ENCODE results near the gene NALCN. TPM values are rescaled to one million over a fixed set of nuclear protein-coding genes. Genes with fewer than 3 reads are reported as not detected.

Gene NALCN
- total RNA-seq, 2 donors from 2014 or later = 26.9 to 28.6 TPM

DNA sequence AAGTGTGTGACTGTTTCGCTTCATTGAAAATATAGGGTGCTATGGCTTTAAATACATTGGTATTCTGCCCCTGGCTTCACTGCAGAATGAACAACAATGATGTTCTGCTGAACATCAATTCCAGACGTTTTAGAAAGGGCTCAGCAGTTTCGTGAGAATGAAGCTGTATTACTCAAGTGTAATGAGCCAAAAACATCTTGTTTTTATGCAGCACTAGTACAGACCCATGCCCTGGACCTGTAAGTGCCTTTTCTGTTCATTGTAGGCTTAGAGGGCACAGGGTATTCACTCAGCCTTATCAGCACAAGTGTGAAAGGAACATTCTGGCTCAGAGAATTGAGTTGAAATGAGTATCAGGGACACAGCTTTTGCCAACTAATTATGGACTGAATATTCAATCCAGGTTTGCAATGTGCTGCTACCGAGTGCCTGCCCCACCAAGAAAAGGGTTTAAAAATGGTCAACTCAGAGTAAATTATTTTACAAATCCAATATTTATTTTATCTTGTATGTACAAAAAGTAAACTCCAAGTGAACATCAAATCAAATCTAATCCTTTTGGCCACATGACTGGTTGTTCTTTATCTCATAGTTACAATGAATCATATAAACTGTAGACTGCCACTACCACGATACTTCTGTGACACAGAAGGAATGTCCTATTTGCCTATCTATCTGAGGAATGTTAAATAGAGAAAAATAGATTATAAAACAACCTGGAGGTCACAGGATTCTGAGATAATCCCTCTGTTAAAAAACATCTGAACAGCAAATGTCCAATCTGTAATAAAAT is 362.8 kb downstream of the NALCN start:
- Histone ChIP-seq H3K9me3 (no peaks in the 10 kb centered on the region), H3K4me3 (no peak overlapping the region), H3K36me3 (peaks cover 3% of the 10 kb centered on the region), H3K4me1 (ENCODE audit: control insufficient read depth in 1 of 2, low read depth in 2 of 2) (no peaks in the 10 kb centered on the region), H3K27ac (no peak overlapping the region), H3K27me3 (replicated peaks; ENCODE audit: insufficient read depth) (no peaks in the 10 kb centered on the region)
- DNase-seq (ENCODE audit: low spot score) (no peak), ATAC-seq (ENCODE audit: insufficient number of reproducible peaks, low FRiP score, low read depth) (no peak)
- TF ChIP-seq, protein P1, sequence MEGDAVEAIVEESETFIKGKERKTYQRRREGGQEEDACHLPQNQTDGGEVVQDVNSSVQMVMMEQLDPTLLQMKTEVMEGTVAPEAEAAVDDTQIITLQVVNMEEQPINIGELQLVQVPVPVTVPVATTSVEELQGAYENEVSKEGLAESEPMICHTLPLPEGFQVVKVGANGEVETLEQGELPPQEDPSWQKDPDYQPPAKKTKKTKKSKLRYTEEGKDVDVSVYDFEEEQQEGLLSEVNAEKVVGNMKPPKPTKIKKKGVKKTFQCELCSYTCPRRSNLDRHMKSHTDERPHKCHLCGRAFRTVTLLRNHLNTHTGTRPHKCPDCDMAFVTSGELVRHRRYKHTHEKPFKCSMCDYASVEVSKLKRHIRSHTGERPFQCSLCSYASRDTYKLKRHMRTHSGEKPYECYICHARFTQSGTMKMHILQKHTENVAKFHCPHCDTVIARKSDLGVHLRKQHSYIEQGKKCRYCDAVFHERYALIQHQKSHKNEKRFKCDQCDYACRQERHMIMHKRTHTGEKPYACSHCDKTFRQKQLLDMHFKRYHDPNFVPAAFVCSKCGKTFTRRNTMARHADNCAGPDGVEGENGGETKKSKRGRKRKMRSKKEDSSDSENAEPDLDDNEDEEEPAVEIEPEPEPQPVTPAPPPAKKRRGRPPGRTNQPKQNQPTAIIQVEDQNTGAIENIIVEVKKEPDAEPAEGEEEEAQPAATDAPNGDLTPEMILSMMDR (IDR thresholded peaks at IDR 0.05) = no peak

DNA sequence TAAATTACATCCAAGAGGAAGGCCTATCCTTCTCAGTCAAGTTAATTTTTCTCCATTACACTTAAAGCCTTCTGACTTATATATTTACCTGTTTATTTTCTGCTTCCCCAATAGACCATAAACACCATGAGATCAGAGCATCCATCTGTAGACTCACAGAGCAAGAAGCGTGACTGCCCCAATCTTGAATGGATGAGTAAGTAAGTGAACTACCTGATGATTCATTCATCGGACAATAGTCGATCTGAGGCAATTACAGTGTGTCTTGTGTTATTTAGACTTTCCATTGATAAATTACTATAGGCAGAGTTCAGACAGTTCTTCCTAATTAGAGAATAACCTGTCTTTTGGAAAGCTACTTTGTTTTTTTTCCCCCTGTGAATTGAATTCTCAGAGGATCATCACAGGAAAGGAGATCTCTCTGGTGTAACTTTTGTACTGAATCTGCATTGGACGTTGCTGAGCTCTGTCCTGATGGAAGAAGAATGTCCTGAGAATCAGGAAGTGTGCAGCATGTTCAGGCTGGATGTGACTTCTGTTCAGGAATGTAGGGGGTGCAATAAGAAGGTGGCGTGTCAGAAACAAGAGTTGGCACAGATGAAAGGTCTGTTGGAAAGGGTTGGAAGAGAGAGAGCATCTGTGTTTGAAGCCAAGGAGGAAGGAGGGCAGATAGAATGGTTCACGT is 367.0 kb downstream of the NALCN start:
- TF ChIP-seq, protein P1 (IDR thresholded peaks at IDR 0.05) = no peak
- H3K27me3 ChIP-seq (replicated peaks; ENCODE audit: insufficient read depth) = no peaks in the 10 kb centered on the region
- peaks cover 4% of the 10 kb centered on the region for H3K9me3 ChIP-seq
- H3K4me3 ChIP-seq = no peak overlapping the region
- H3K27ac ChIP-seq = no peak overlapping the region
- no peak for ATAC-seq (ENCODE audit: insufficient number of reproducible peaks, low FRiP score, low read depth)
- DNase-seq (ENCODE audit: low spot score) = no peak
- H3K36me3 ChIP-seq = no peaks in the 10 kb centered on the region
- no peaks in the 10 kb centered on the region for H3K4me1 ChIP-seq (ENCODE audit: control insufficient read depth in 1 of 2, low read depth in 2 of 2)

DNA sequence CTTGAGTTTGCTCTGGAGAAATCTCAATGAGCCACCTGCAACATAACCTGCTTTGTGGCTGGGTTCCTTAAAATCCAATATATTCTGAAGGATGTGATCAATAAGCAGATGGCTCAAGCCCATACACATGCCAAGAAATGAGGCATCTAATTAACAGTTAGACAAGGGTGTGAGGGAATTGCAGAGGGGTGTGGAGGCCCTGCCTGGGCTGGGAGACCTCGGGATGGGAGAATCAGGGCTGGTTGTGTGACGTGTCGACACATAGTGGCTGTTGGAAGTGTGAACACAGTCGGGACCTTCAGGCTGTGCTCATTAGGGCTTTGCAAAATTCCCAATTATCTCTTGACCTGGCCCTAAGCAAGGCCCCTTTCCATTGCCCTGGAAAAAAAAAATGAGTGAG is 379.8 kb downstream of the NALCN start:
- H3K9me3 ChIP-seq = peaks cover 4% of the 10 kb centered on the region
- H3K4me3 ChIP-seq = no peak overlapping the region
- no peaks in the 10 kb centered on the region for H3K27me3 ChIP-seq (replicated peaks; ENCODE audit: insufficient read depth)
- DNase-seq (ENCODE audit: low spot score) (no peak), ATAC-seq (ENCODE audit: insufficient number of reproducible peaks, low FRiP score, low read depth) (no peak)
- H3K36me3 ChIP-seq = no peaks in the 10 kb centered on the region
- H3K27ac ChIP-seq = no peak overlapping the region
- TF ChIP-seq, protein P1 (IDR thresholded peaks at IDR 0.05) = no peak
- no peaks in the 10 kb centered on the region for H3K4me1 ChIP-seq (ENCODE audit: control insufficient read depth in 1 of 2, low read depth in 2 of 2)

DNA sequence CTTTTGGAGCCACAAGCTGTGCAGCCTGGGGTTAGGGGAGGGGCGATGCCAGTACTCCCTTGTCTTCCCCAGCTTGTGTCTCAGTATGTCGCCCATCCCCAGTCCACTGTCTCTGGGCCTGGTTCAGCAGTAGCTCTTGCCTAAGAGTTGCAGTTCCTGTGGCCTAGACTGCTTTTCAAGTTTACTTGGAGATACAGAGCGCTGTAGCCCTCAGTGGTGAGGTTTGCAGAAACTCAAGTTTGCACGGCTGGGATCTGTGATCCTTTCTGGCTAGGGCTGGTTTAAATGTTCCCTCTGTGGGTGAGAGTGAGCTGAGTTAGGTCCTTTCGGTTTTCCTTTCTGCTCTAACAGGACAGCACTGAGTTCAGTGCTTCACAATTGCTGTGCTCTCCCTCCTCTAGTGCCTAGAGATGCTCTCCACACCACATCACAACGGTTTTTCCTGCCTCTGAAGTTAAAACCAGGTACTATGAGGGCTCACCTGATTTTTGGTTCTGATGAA is 381.1 kb downstream of the NALCN start:
- Histone ChIP-seq H3K9me3 (peaks cover 4% of the 10 kb centered on the region), H3K4me3 (no peak overlapping the region), H3K36me3 (no peaks in the 10 kb centered on the region), H3K27ac (no peak overlapping the region), H3K4me1 (ENCODE audit: control insufficient read depth in 1 of 2, low read depth in 2 of 2) (no peaks in the 10 kb centered on the region), H3K27me3 (replicated peaks; ENCODE audit: insufficient read depth) (no peaks in the 10 kb centered on the region)
- no peak for ATAC-seq (ENCODE audit: insufficient number of reproducible peaks, low FRiP score, low read depth)
- no peak for DNase-seq (ENCODE audit: low spot score)
- TF ChIP-seq, protein P1 (IDR thresholded peaks at IDR 0.05) = no peak

DNA sequence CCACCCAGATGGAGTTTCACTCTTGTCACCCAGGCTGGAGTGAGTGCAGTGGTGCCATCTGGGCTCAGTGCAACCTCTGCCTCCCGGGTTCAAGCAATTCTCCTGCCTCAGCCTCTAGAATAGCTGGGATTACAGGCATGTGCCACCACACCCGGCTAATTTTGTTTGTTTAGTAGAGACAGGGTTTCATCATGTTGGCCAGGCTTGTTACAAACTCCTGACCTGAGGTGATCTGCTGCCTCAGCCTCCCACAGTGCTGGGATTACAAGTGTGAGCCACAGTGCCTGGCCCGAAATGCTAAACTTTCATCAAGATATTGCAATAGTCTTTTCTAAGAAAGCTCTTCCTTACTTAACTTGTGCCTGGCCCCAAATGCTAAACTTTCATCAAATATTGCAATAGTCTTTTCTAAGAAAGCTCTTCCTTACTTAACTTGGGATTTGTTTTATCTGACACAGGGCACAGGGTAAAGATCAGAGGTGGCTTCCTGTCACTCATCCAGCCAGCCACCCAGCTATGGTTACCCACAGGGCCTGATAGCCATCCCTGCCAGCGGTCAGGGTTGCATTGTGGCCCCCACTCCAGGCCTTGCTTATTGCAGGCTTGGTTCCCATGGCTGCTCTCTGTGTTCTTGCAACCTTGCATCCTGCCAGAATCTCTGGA is 389.4 kb downstream of the NALCN start:
- H3K27me3 ChIP-seq (replicated peaks; ENCODE audit: insufficient read depth) = no peaks in the 10 kb centered on the region
- no peak for ATAC-seq (ENCODE audit: insufficient number of reproducible peaks, low FRiP score, low read depth)
- no peaks in the 10 kb centered on the region for H3K4me1 ChIP-seq (ENCODE audit: control insufficient read depth in 1 of 2, low read depth in 2 of 2)
- H3K4me3 ChIP-seq = no peak overlapping the region
- H3K27ac ChIP-seq = no peak overlapping the region
- TF ChIP-seq, protein P1 (IDR thresholded peaks at IDR 0.05) = no peak
- no peaks in the 10 kb centered on the region for H3K9me3 ChIP-seq
- no peaks in the 10 kb centered on the region for H3K36me3 ChIP-seq
- no peak for DNase-seq (ENCODE audit: low spot score)
